HepG2 (cell line): Measurements from ENCODE around the gene CCDC38. TPM values are rescaled to one million over a fixed set of nuclear protein-coding genes. Genes with fewer than 3 reads are reported as not detected.

Experiments
- ARID5B ChIP-seq: IDR thresholded peaks from 2 replicates; pipeline ENCODE4 v1.4.0; 2020; ENCODE audit warnings: mild to moderate bottlenecking, missing genetic modification reagents
- BCL3 ChIP-seq: sonication (generic); formaldehyde crosslinking; IDR thresholded peaks from 2 replicates; pipeline ENCODE4 v1.5.1; 2020; ENCODE audit warnings: mild to moderate bottlenecking, missing genetic modification reagents, moderate library complexity
- CEBPB ChIP-seq: IDR thresholded peaks from 2 replicates; pipeline ENCODE4 v1.6.1; 2011; ENCODE audit warnings: low read depth, low read length, improper control_type of control experiment, borderline replicate concordance
- E2F5 ChIP-seq: sonication (generic); formaldehyde crosslinking; conservative IDR thresholded peaks from 2 replicates; pipeline ENCODE4 v1.4.0; 2020; ENCODE audit warnings: missing genetic modification reagents
- HOXA3 ChIP-seq: sonication (generic); formaldehyde crosslinking; IDR thresholded peaks from 2 replicates; pipeline ENCODE4 v1.5.0; 2020; ENCODE audit warnings: missing genetic modification reagents
- KAT7 ChIP-seq: IDR thresholded peaks from 2 replicates; pipeline ENCODE4 v1.6.1; 2018; ENCODE audit warnings: borderline replicate concordance, missing compliant biosample characterization
- MXD3 ChIP-seq: IDR thresholded peaks from 2 replicates; pipeline ENCODE4 v1.6.1; 2016; ENCODE audit warnings: mild to moderate bottlenecking, missing biosample characterization, missing genetic modification reagents
- NR2F1 ChIP-seq, 2 experiments: fragments of 450-650 bp in 1 of 2; formaldehyde crosslinking in 1 of 2; IDR thresholded peaks; 2 replicates each; pipeline versions ENCODE4 v1.5.0 to v1.6.1; 2016 to 2020; ENCODE audit warnings: mild to moderate bottlenecking in 1 of 2, missing compliant biosample characterization in 1 of 2, missing genetic modification reagents in 1 of 2, moderate library complexity in 1 of 2
- NR2F2 ChIP-seq: IDR thresholded peaks from 2 replicates; pipeline ENCODE4 v1.6.1; 2012; ENCODE audit warnings: low read depth, inconsistent platforms, borderline replicate concordance
- PITX1 ChIP-seq: sonication (generic); formaldehyde crosslinking; IDR thresholded peaks from 2 replicates; pipeline ENCODE4 v1.5.1; 2020; ENCODE audit warnings: mild to moderate bottlenecking, missing genetic modification reagents
- TFAP4 ChIP-seq: sonication (generic); IDR thresholded peaks from 2 replicates; pipeline ENCODE4 v1.6.1; 2016; ENCODE audit warnings: low read depth, borderline replicate concordance
- ZBED4 ChIP-seq: sonication (generic); formaldehyde crosslinking; IDR thresholded peaks from 2 replicates; pipeline ENCODE4 v1.4.0; 2020; ENCODE audit warnings: missing genetic modification reagents, borderline replicate concordance
- ZBTB20 ChIP-seq: sonication (generic); formaldehyde crosslinking; IDR thresholded peaks from 2 replicates; pipeline ENCODE4 v1.8.1; 2023; ENCODE audit warnings: missing genetic modification reagents, low read depth, mild to moderate bottlenecking, borderline replicate concordance
- ZNF124 ChIP-seq: sonication (generic); formaldehyde crosslinking; IDR thresholded peaks from 2 replicates; pipeline ENCODE4 v1.4.0; 2020; ENCODE audit warnings: missing genetic modification reagents
- ZNF878 ChIP-seq: sonication (generic); formaldehyde crosslinking; IDR thresholded peaks from 2 replicates; pipeline ENCODE4 v1.8.1; 2023; ENCODE audit warnings: mild to moderate bottlenecking, missing genetic modification reagents, moderate library complexity
- ZSCAN5A ChIP-seq: sonication (generic); formaldehyde crosslinking; IDR thresholded peaks from 2 replicates; pipeline ENCODE4 v1.8.0; 2022; ENCODE audit warnings: mild to moderate bottlenecking, missing genetic modification reagents, borderline replicate concordance
- polyA plus RNA-seq, 8 experiments: library from polyadenylated mRNA; depleted of rRNA in 3 of 8; stranded (reverse) in 7 of 8; unstranded in 1 of 8; fragments of >200 nt; fragmentation: Illumina TruSeq in 4 of 8; extraction: Trizol in 4 of 8; gene quantifications; 2 replicates each; pipeline versions ENCODE4 v1.2.1 to v1.2.3, GENCODE V29; 2011 to 2016; ENCODE audit warnings: low read depth in 4 of 8, missing spikeins in 1 of 8, mixed read lengths in 1 of 8; ENCODE audit not compliant: insufficient read depth in 1 of 8
- total RNA-seq, 5 experiments: library from RNA; depleted of rRNA; stranded (reverse); fragments of >200 nt; fragmentation: Illumina TruSeq; extraction: Trizol; gene quantifications; 2 replicates each; pipeline ENCODE4 v1.2.3, GENCODE V29; 2016; ENCODE audit warnings: low read depth in 1 of 5

The CCDC38 gene
- total and polyA plus RNA-seq, 2 of the 13 experiments (the other 11 are each of a cell fraction or from before 2014, with no cell fraction given): 0.24 to 0.32 TPM

GRCh38 chr12:95940514-95940913 lies 1.9 kb downstream of the CCDC38 start (continued):
- peak; percentile 99 for TF ChIP-seq ARID5B (CRISPR knock-in tag)
- no peak for TF ChIP-seq E2F5 (CRISPR knock-in tag)
- TF ChIP-seq NR2F1 (CRISPR knock-in tag; IDR thresholded peaks at IDR 0.05): peak; percentile 97 to 98
- no peak; the same call in 1 of the 2 replicates for TF ChIP-seq BCL3 (CRISPR knock-in tag)
- TF ChIP-seq CEBPB: peak; percentile 79
- peak; percentile 75; the same call in 1 of the 2 replicates for TF ChIP-seq ZBED4 (CRISPR knock-in tag)
- peak; percentile 68; the same call in 1 of the 2 replicates for TF ChIP-seq ZSCAN5A
- TF ChIP-seq PITX1 (CRISPR knock-in tag): peak; percentile 95
- peak; percentile 56; the same call in 1 of the 2 replicates for TF ChIP-seq TFAP4
- 0 out of 2 replicates have a peak, but pooled peaks have one; percentile 59 for TF ChIP-seq KAT7
- peak; percentile 78; the same call in 1 of the 2 replicates for TF ChIP-seq ZBTB20 (CRISPR knock-in tag)
- peak; percentile 99 for TF ChIP-seq NR2F2
- TF ChIP-seq MXD3: no peak
- TF ChIP-seq HOXA3 (CRISPR knock-in tag): peak; percentile 89
- peak; percentile 91 for TF ChIP-seq ZNF878 (CRISPR knock-in tag)
- no peak for TF ChIP-seq ZNF124
